ENCODE measurements around the gene SCRN2. TPM values are rescaled to one million over a fixed set of nuclear protein-coding genes. Genes with fewer than 3 reads are reported as not detected.

Gene SCRN2
- total and polyA plus RNA-seq, 2 of the 8 experiments (the other 6 are each of a cell fraction or from before 2014, with no cell fraction given) = 24.4 to 42.3 TPM

GRCh38 chr17:47816947-47817346 lies 24.1 kb downstream of the SCRN2 start:
- ChIA-PET POLR2A (ENCODE audit: partially characterized antibody) (interaction anchor here (1.0 to 1.2 kb wide), 2 partner anchors 10 to 20 kb away, joined by 3 read pairs; no protein-coding TSS in a partner anchor), CTCF (ENCODE audit: partially characterized antibody) (interaction anchor here (1.4 kb wide), 2 partner anchors 15 to 39 kb away, joined by 3 to 4 read pairs; no protein-coding TSS in a partner anchor)
- no peak overlapping the region for H3K9ac ChIP-seq (replicated peaks in 1 of 4; ENCODE audit: extremely low read depth in 1 of 4, low read depth in 3 of 4, low read length in 3 of 4)
- no peak overlapping the region for H2BK5ac ChIP-seq (ENCODE audit: low read depth, low read length)
- no peak for FAIRE-seq
- H3K14ac ChIP-seq (ENCODE audit: insufficient read length) = no peak overlapping the region
- H2AK5ac ChIP-seq (ENCODE audit: low read depth, low read length) = no peak overlapping the region
- no peak overlapping the region for H3K4me2 ChIP-seq (ENCODE audit: insufficient read depth in 1 of 2, low read depth in 2 of 2, low read length in 2 of 2)
- H3K4me3 ChIP-seq (ENCODE audit: extremely low read depth in 1 of 4, insufficient read depth in 2 of 4, low read depth in 3 of 4, low read length in 4 of 4) = no peak overlapping the region
- H3K79me2 ChIP-seq (ENCODE audit: control insufficient read depth in 1 of 2, insufficient read depth in 2 of 2, low read length in 2 of 2) = no peaks in the 10 kb centered on the region
- H3K18ac ChIP-seq (ENCODE audit: extremely low read depth, low read length) = no peak overlapping the region
- H4K91ac ChIP-seq (replicated peaks; ENCODE audit: insufficient read length, low read length) = no peak overlapping the region
- H2BK20ac ChIP-seq (ENCODE audit: low read length) = no peak overlapping the region
- H3K79me1 ChIP-seq (ENCODE audit: low read depth, low read length) = no peaks in the 10 kb centered on the region; the same call in 1 of the 2 replicates
- H2BK120ac ChIP-seq (replicated peaks; ENCODE audit: low read depth, low read length) = no peak overlapping the region
- no peak overlapping the region for H3K23ac ChIP-seq (ENCODE audit: insufficient read length)
- DNase-seq (ENCODE audit: low read depth in 1 of 2, low spot score in 2 of 2) = no peak
- no peak overlapping the region for H4K5ac ChIP-seq (ENCODE audit: insufficient read length, low read depth, low read length)
- no peak overlapping the region for H3K27ac ChIP-seq (ENCODE audit: low read depth, low read length)
- no peaks in the 10 kb centered on the region; a peak in 1 of 8 replicates for H3K36me3 ChIP-seq (ENCODE audit: control insufficient read depth in 2 of 4, insufficient read depth in 4 of 4, low read length in 3 of 4)
- H2BK12ac ChIP-seq (ENCODE audit: low read depth, low read length) = no peak overlapping the region
- peaks cover 0 to 1% of the 10 kb centered on the region in 2 experiments for H4K20me1 ChIP-seq (replicated peaks in 1 of 2; ENCODE audit: control insufficient read depth in 1 of 2, insufficient read depth in 2 of 2, low read length in 2 of 2)
- H3K4me1 ChIP-seq (replicated peaks in 1 of 4; ENCODE audit: control insufficient read depth in 3 of 4, insufficient read depth in 4 of 4, low read length in 3 of 4) = peaks cover 0 to 6% (median 5%) of the 10 kb centered on the region in 4 experiments; a peak in 6 of 7 replicates
- no peaks in the 10 kb centered on the region for H3K9me3 ChIP-seq (ENCODE audit: insufficient read depth in 2 of 2, low read depth in 1 of 2, low read length in 1 of 2)
- H3K56ac ChIP-seq (replicated peaks; ENCODE audit: insufficient read length, low read depth, low read length) = no peak overlapping the region
- no peak overlapping the region for H2BK15ac ChIP-seq (ENCODE audit: low read length)
- no peak overlapping the region for H3K4ac ChIP-seq (replicated peaks; ENCODE audit: insufficient read length, low read depth, low read length)
- H3K23me2 ChIP-seq (ENCODE audit: low read depth, low read length) = peaks cover 8% of the 10 kb centered on the region; the same call in 1 of the 2 replicates
- H4K8ac ChIP-seq (ENCODE audit: extremely low read depth, insufficient read depth, low read length) = no peak overlapping the region
- no peak overlapping the region for H2AFZ ChIP-seq (ENCODE audit: low read length)
- H3K27me3 ChIP-seq (replicated peaks in 1 of 4; ENCODE audit: control insufficient read depth in 3 of 4, extremely low read depth in 1 of 4, insufficient read depth in 3 of 4, low read length in 3 of 4) = no peaks in the 10 kb centered on the region
- 88% methylated on average over 10 of the region's 10 CpGs; no CpG with 5 or more reads in 1 of the 2 experiments for WGBS, 2 experiments (ENCODE audit: extremely low coverage in 1 of 2, insufficient coverage in 1 of 2, insufficient read length in 1 of 2, insufficient replicate concordance in 2 of 2, low coverage in 1 of 2, low lambda C conversion rate in 2 of 2, missing lambda C conversion rate in 1 of 2)
- TF ChIP-seq SUZ12 (IDR thresholded peaks at IDR 0.05; ENCODE audit: low read length) (no peak), RNF2 (IDR thresholded peaks at IDR 0.05; ENCODE audit: borderline replicate concordance, low read depth, low read length, missing control alignments, poor library complexity, severe bottlenecking) (no peak), ZNF274 (IDR thresholded peaks at IDR 0.05; ENCODE audit: borderline replicate concordance, extremely low read depth, low read length) (no peak), GABPA (IDR thresholded peaks at IDR 0.05; ENCODE audit: borderline replicate concordance, insufficient read depth, low read length) (no peak), KDM5A (IDR thresholded peaks at IDR 0.05; ENCODE audit: low read length) (no peak), EGR1 (IDR thresholded peaks at IDR 0.05; ENCODE audit: borderline replicate concordance, low read depth, low read length) (no peak), SP1 (IDR thresholded peaks at IDR 0.05; ENCODE audit: low read depth, low read length) (no peak), PHF8 (conservative IDR thresholded peaks at IDR 0.05; ENCODE audit: low read depth, low read length) (no peak), RAD21 (IDR thresholded peaks at IDR 0.05 in 1 of 2, conservative IDR thresholded peaks at IDR 0.05 in 1 of 2; ENCODE audit: low read depth in 2 of 2, low read length in 2 of 2) (no peak), CBX8 (IDR thresholded peaks at IDR 0.05; ENCODE audit: borderline replicate concordance, low read depth, low read length) (no peak), TCF12 (IDR thresholded peaks at IDR 0.05; ENCODE audit: low read depth, low read length) (no peak), BRCA1 (IDR thresholded peaks at IDR 0.05; ENCODE audit: low read depth, low read length) (no peak), HDAC6 (IDR thresholded peaks at IDR 0.05; ENCODE audit: low read depth, low read length) (no peak)

Measured in H1 (cell line).